Sigmoid colon (tissue), 7 donors: Measurements from ENCODE around the gene PGM1. TPM values are rescaled to one million over a fixed set of nuclear protein-coding genes. Genes with fewer than 3 reads are reported as not detected.
A peak's percentile ranks its signal among the peaks of the same experiment; 100 is the strongest.

ENCODE experiments used
- DNase-seq: peaks from one replicate; pipeline ENCODE4 v3.0.0-alpha.2; 2019
- H3K27ac ChIP-seq, 4 donors: fragments of 200-600 bp; sonication (generic); one replicate each; pipeline ENCODE4 v1.5.1; 2016 to 2019; ENCODE audit warnings: mild to moderate bottlenecking in 1 of 4
- H3K27me3 ChIP-seq, 3 donors: fragments of 200-600 bp; sonication (generic); one replicate each; pipeline ENCODE4 v1.5.1; 2019; ENCODE audit warnings: mild to moderate bottlenecking in 1 of 3
- H3K36me3 ChIP-seq, 4 donors: fragments of 200-600 bp; sonication (generic); one replicate each; pipeline ENCODE4 v1.5.1; 2016 to 2019
- H3K4me1 ChIP-seq, 4 donors: fragments of 200-600 bp; sonication (generic); one replicate each; pipeline ENCODE4 v1.5.1; 2017 to 2019
- H3K4me3 ChIP-seq, 4 donors: fragments of 200-600 bp; sonication (generic); one replicate each; pipeline ENCODE4 v1.5.1; 2017 to 2019; ENCODE audit warnings: mild to moderate bottlenecking in 2 of 4, moderate library complexity in 1 of 4
- H3K9me3 ChIP-seq, 4 donors: fragments of 200-600 bp in 3 of 4; sonication (generic) in 3 of 4; one replicate each; pipeline versions ENCODE4 v1.5.1 to v1.6.1; 2013 to 2019
- EP300 ChIP-seq, 4 donors: sonication (generic); formaldehyde crosslinking; IDR thresholded peaks; one replicate each; pipeline ENCODE4 v1.6.1; 2017; ENCODE audit warnings: antibody characterized with exemption in 4 of 4
- POLR2A ChIP-seq, 2 donors: fragments of 450-650 bp; IDR thresholded peaks; one replicate each; pipeline ENCODE4 v1.6.1; 2016; ENCODE audit warnings: antibody characterized with exemption in 2 of 2, mild to moderate bottlenecking in 2 of 2, moderate library complexity in 2 of 2
- POLR2AphosphoS5 ChIP-seq, 4 donors: sonication (generic); formaldehyde crosslinking; IDR thresholded peaks; one replicate each; pipeline ENCODE4 v1.6.1; 2017; ENCODE audit warnings: antibody characterized with exemption in 4 of 4
- WGBS, 2 donors: extraction: QIAGEN DNeasy Blood & Tissue Kit; methylation state at CpG; one replicate each; pipeline ENCODE4 v1.1.7; 2013; 5-methylcytosine and 5-hydroxymethylcytosine counted together
- intact Hi-C: fragments of 100-400 bp; cut with DNase I; formaldehyde crosslinking; loops from one replicate; pipeline ENCODE4 v1.15.1; 2023
- polyA plus RNA-seq, 3 donors: library from polyadenylated mRNA; stranded (reverse); fragments of 200-250 nt; gene quantifications; one replicate each; pipeline ENCODE4 v1.2.3, GENCODE V29; 2013
- total RNA-seq, 4 donors: library from RNA; depleted of rRNA; stranded (reverse); fragments of >200 nt; gene quantifications; one replicate each; pipeline ENCODE4 v1.1.0, GENCODE V29; 2016
- TF ChIP-seq, protein P1 (sequence below), 4 experiments: fragments of 450-650 bp in 3 of 4; fragments of 200-600 bp in 1 of 4; IDR thresholded peaks; one replicate each; pipeline ENCODE4 v1.5.1; 2016 to 2019; ENCODE audit warnings: antibody characterized with exemption in 4 of 4, mild to moderate bottlenecking in 3 of 4, moderate library complexity in 2 of 4
- donor health status: healthy with polysubstance abuse.
- donor health status: Bipolar disorder and iron deficiency.
- donor health status: healthy.

PGM1 gene
- total and polyA plus RNA-seq, 7 donors, result 36.1 to 59.6 (median 53.5) TPM

DNA sequence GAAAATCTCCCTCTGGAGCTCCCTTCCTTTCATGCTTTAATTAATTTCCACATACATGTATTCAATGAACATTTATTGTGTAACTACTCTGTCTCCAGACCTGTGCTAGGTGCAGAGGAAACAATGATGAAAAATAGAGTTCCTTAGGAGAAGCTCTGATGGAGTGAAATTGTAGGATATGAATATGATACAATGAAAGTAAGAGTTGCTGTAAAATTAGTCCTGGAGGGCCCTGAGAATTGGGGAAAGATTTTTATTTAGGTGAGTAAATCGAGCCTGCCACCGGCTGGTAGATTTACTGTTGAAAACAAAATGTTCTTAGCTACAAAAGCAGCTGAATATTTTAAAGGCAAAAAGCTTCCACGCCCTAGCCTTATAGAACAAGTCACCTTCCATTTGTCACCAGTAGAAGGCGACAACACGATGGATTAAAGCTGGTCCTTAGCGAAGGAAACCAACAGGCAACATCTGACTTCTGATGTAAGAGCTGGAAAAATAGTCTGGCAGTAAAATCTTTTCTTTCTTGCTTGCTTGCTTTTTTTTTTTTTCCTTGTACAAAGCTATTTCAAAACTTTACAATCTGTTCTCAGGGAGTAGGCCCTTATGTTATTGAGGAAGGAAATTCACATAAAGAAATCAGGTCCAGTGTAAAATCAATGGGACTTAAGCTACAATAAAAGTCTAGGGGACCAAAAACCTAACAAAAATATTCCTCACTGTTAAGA, 98.7 kb downstream of the PGM1 start:
- Histone ChIP-seq H3K4me1 (peaks cover 0 to 30% (median 20%) of the 10 kb centered on the region in 4 donors), H3K9me3 (no peaks in the 10 kb centered on the region), H3K36me3 (no peaks in the 10 kb centered on the region), H3K4me3 (no peak overlapping the region), H3K27me3 (no peaks in the 10 kb centered on the region), H3K27ac (peak overlapping the region in 3 of 4 donors; percentile 57 to 74 (median 60))
- intact Hi-C loops, result loop anchor here (1.0 to 5.0 kb wide), 4 partner anchors 75 to 554 kb away; partner anchors contain the start of gene ROR1
- TF ChIP-seq POLR2AphosphoS5 (IDR thresholded peaks at IDR 0.05) (peak; percentile 31 to 63 (median 60)), POLR2A (IDR thresholded peaks at IDR 0.05) (no peak), EP300 (IDR thresholded peaks at IDR 0.05) (peak in 1 of 4 donors; percentile 38)
- TF ChIP-seq, protein P1, sequence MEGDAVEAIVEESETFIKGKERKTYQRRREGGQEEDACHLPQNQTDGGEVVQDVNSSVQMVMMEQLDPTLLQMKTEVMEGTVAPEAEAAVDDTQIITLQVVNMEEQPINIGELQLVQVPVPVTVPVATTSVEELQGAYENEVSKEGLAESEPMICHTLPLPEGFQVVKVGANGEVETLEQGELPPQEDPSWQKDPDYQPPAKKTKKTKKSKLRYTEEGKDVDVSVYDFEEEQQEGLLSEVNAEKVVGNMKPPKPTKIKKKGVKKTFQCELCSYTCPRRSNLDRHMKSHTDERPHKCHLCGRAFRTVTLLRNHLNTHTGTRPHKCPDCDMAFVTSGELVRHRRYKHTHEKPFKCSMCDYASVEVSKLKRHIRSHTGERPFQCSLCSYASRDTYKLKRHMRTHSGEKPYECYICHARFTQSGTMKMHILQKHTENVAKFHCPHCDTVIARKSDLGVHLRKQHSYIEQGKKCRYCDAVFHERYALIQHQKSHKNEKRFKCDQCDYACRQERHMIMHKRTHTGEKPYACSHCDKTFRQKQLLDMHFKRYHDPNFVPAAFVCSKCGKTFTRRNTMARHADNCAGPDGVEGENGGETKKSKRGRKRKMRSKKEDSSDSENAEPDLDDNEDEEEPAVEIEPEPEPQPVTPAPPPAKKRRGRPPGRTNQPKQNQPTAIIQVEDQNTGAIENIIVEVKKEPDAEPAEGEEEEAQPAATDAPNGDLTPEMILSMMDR (IDR thresholded peaks at IDR 0.05), result peak; percentile 62 to 82 (median 68)
- 1 to 4% methylated on average over 6 of the region's 6 CpGs for WGBS, 2 donors
- peak; percentile 84 for DNase-seq

DNA sequence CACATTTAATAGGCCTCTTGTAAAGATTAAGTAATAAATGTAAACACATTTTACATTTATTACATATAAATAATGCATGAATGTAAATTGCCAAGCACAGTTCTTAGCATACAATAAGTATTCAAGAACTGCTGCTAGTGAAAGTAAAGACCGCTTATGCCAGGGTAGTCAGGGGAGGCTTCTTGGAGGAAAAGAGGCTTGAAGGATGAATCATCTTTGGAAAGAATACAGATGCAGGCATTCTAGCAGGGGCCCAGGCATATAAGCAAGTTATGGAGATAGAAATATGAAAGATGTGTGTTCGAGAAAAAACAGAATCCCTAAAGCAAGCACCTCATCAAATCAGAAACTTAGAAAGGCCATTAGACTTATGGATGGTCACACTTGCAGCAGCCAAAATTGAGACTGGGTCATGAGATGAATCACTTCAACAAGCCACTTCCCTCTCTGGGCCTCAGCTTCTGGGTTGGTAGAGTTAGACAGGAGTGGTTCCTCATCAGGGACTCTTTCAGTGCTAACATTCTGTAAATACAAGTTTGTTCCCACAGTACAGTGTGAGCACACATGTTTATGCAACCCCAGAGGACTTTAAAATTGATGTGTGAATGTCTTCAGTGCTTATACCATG, 100.8 kb downstream of the PGM1 start:
- TF ChIP-seq POLR2AphosphoS5 (IDR thresholded peaks at IDR 0.05), result no peak
- no peak for TF ChIP-seq POLR2A (IDR thresholded peaks at IDR 0.05)
- TF ChIP-seq, protein P1 (IDR thresholded peaks at IDR 0.05), result no peak
- no peak for TF ChIP-seq EP300 (IDR thresholded peaks at IDR 0.05)
- Histone ChIP-seq H3K9me3 (no peaks in the 10 kb centered on the region), H3K27ac (peak overlapping the region in 3 of 4 donors; percentile 52 to 74 (median 55)), H3K4me1 (peaks cover 0 to 44% (median 31%) of the 10 kb centered on the region in 4 donors), H3K4me3 (no peak overlapping the region), H3K27me3 (no peaks in the 10 kb centered on the region), H3K36me3 (no peaks in the 10 kb centered on the region)
- intact Hi-C loops, result loop anchor here (2.0 to 5.0 kb wide), 2 partner anchors 77 to 81 kb away; partner anchors contain the start of gene ROR1
- 93 to 97% methylated on average over 2 of the region's 2 CpGs for WGBS, 2 donors
- DNase-seq, result no peak

DNA sequence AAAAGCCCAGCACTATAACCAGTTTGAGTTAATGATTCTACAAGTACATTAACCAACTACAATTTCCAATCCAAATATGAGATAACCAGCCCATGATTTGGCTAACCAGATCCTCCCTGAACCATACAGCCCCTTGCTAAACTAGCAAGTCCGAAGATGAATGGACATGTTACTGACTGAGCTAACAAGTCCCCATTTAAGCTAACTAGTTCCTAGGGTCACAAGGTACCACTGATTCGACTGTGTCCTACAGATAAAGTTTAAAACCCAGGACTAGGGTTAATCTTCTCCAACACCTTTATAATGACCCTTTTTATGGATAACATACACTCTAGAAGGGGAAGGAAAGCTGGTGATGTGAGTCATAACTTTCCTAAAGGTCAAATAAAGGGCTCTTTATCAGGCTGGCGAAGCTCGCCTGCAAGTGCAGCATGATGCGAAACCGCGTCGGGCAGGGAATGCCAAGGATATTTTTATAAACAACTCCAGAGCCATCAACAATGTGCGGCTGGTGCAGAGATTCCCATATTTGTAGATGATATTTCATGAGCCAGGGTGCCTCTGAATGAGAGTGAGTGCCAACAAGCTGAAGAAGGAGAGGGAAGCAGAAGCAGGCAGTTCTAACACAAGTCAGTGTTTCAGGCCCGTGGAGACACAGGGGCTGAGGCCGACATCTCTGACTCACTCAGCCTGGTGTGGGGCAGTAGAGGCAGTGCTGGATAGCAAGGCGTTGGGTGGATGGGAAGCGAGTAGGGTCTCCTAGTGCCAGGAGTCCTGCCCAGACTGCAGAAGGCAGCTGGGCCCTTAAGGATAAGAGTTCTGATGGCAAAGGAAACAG, 105.0 kb downstream of the PGM1 start:
- no peaks in the 10 kb centered on the region for H3K9me3 ChIP-seq
- peak; percentile 30 to 68 (median 63) for TF ChIP-seq POLR2AphosphoS5 (IDR thresholded peaks at IDR 0.05)
- TF ChIP-seq, protein P1 (IDR thresholded peaks at IDR 0.05), result no peak
- TF ChIP-seq EP300 (IDR thresholded peaks at IDR 0.05), result peak; percentile 49 to 89 (median 74)
- no peak for TF ChIP-seq POLR2A (IDR thresholded peaks at IDR 0.05)
- H3K36me3 ChIP-seq, result no peaks in the 10 kb centered on the region
- intact Hi-C loops, result loop anchor here (5.0 kb wide), 3 partner anchors 174 to 344 kb away; no protein-coding TSS in a partner anchor
- no peak overlapping the region for H3K4me3 ChIP-seq
- DNase-seq, result peak; percentile 89
- WGBS, 2 donors, result 37 to 73% methylated on average over 13 of the region's 13 CpGs
- peaks cover 0 to 44% (median 32%) of the 10 kb centered on the region in 4 donors for H3K4me1 ChIP-seq
- H3K27ac ChIP-seq, result peak overlapping the region; percentile 51 to 85 (median 80)
- no peaks in the 10 kb centered on the region for H3K27me3 ChIP-seq

DNA sequence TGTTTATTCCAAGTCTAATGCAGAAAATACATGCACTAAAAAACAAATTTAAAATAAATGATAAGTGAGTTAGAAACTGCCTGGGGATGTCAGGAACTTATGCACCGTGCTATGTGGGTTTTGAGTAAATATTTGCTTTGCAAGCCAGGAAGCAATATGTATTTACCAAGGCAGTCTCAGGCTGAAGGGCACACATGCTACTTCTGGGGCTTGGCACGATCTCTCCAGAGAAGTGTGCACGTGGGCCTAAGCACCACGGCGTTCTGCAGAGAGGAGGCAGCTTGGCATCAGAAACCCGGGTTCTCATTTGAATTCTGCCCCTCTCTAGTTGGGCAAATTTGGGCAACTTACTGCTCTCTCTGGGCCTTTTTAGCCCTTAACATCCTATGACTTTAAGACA, 108.0 kb downstream of the PGM1 start:
- Histone ChIP-seq H3K27ac (no peak overlapping the region), H3K36me3 (no peaks in the 10 kb centered on the region), H3K4me1 (peaks cover 0 to 40% (median 21%) of the 10 kb centered on the region in 4 donors), H3K9me3 (no peaks in the 10 kb centered on the region), H3K27me3 (no peaks in the 10 kb centered on the region), H3K4me3 (no peak overlapping the region)
- intact Hi-C loops, result no loop called here
- 20 to 74% methylated on average over 6 of the region's 6 CpGs for WGBS, 2 donors
- DNase-seq, result peak; percentile 37
- TF ChIP-seq POLR2AphosphoS5 (IDR thresholded peaks at IDR 0.05) (no peak), EP300 (IDR thresholded peaks at IDR 0.05) (no peak), POLR2A (IDR thresholded peaks at IDR 0.05) (no peak)
- TF ChIP-seq, protein P1 (IDR thresholded peaks at IDR 0.05), result no peak
